Neuronal stem cell (in vitro differentiated cells): Measurements from ENCODE around the gene ZNF500.

Source experiments
- DNase-seq: peaks from one replicate; pipeline ENCODE4 v3.0.0-alpha.2; 2013; ENCODE audit warnings: low spot score
- H2AFZ ChIP-seq: one replicate; pipeline ENCODE4 v1.6.1; 2013; ENCODE audit warnings: mild to moderate bottlenecking, low read length, inconsistent platforms
- H2AK5ac ChIP-seq: 2 replicates; pipeline ENCODE4 v1.6.1; 2013; ENCODE audit warnings: low read depth, mild to moderate bottlenecking, inconsistent platforms, low read length, moderate library complexity, mixed read lengths
- H2BK120ac ChIP-seq: 2 replicates; pipeline ENCODE4 v1.6.1; 2013; ENCODE audit warnings: low read depth, mild to moderate bottlenecking, inconsistent platforms, low read length, moderate library complexity, mixed read lengths
- H2BK12ac ChIP-seq: one replicate; pipeline ENCODE4 v1.6.1; 2013; ENCODE audit warnings: low read length, inconsistent platforms
- H2BK15ac ChIP-seq: 2 replicates; pipeline ENCODE4 v1.6.1; 2013; ENCODE audit warnings: mild to moderate bottlenecking, low read length, inconsistent platforms, mixed read lengths
- H2BK5ac ChIP-seq: one replicate; pipeline ENCODE4 v1.6.1; 2013; ENCODE audit warnings: inconsistent platforms, mild to moderate bottlenecking, low read length, moderate library complexity
- H3K14ac ChIP-seq: one replicate; pipeline ENCODE4 v1.6.1; 2013; ENCODE audit warnings: low read length, inconsistent platforms
- H3K18ac ChIP-seq: 2 replicates; pipeline ENCODE4 v1.6.1; 2013; ENCODE audit warnings: low read length, inconsistent platforms
- H3K23ac ChIP-seq: 2 replicates; pipeline ENCODE4 v1.6.1; 2013; ENCODE audit warnings: low read depth, mild to moderate bottlenecking, mixed read lengths, low read length, inconsistent platforms; ENCODE audit not compliant: poor library complexity
- H3K27ac ChIP-seq: replicated peaks from 3 replicates; pipeline ENCODE4 v1.5.1; 2013; ENCODE audit warnings: low read length, inconsistent platforms
- H3K27me3 ChIP-seq, 3 experiments: 2 replicates each; pipeline ENCODE4 v1.6.1; 2013; ENCODE audit warnings: low read length in 3 of 3, mild to moderate bottlenecking in 2 of 3, inconsistent platforms in 1 of 3, low read depth in 1 of 3, mixed read lengths in 1 of 3, moderate library complexity in 1 of 3; ENCODE audit not compliant: control insufficient read depth in 3 of 3, insufficient read depth in 3 of 3
- H3K36me3 ChIP-seq, 2 donors: replicated peaks in 1 of 2; 2 replicates each; pipeline ENCODE4 v1.6.1; 2013; ENCODE audit warnings: low read length in 2 of 2; ENCODE audit not compliant: control insufficient read depth in 2 of 2, insufficient read depth in 2 of 2
- H3K4ac ChIP-seq: 2 replicates; pipeline ENCODE4 v1.6.1; 2013; ENCODE audit warnings: inconsistent platforms, mild to moderate bottlenecking, low read length, moderate library complexity
- H3K4me1 ChIP-seq, 2 donors: 1 replicate in 1 of 2; 2 replicates in 1 of 2; pipeline ENCODE4 v1.6.1; 2013; ENCODE audit warnings: low read length in 2 of 2, low read depth in 1 of 2; ENCODE audit not compliant: control insufficient read depth in 2 of 2, insufficient read depth in 1 of 2
- H3K4me2 ChIP-seq: one replicate; pipeline ENCODE4 v1.6.1; 2013; ENCODE audit warnings: mild to moderate bottlenecking, low read length, inconsistent platforms; ENCODE audit not compliant: insufficient read depth, poor library complexity, severe bottlenecking
- H3K4me3 ChIP-seq, 2 donors: 2 replicates each; pipeline ENCODE4 v1.5.1; 2013; ENCODE audit warnings: low read length in 2 of 2, mild to moderate bottlenecking in 2 of 2, inconsistent platforms in 1 of 2, moderate library complexity in 1 of 2
- H3K79me1 ChIP-seq: one replicate; pipeline ENCODE4 v1.6.1; 2013; ENCODE audit warnings: low read depth, mild to moderate bottlenecking, inconsistent platforms, low read length, moderate library complexity
- H3K9ac ChIP-seq: one replicate; pipeline ENCODE4 v1.6.1; 2013; ENCODE audit warnings: mild to moderate bottlenecking, low read depth, low read length, inconsistent platforms; ENCODE audit not compliant: poor library complexity
- H3K9me3 ChIP-seq, 2 donors: replicated peaks in 1 of 2; 2 replicates each; pipeline versions ENCODE3 to v1.6.1; 2013; ENCODE audit warnings: low read length in 2 of 2, mild to moderate bottlenecking in 2 of 2, inconsistent platforms in 1 of 2, low read depth in 1 of 2, mixed read lengths in 1 of 2, moderate library complexity in 1 of 2; ENCODE audit not compliant: control insufficient read depth in 2 of 2, insufficient read depth in 1 of 2
- H4K8ac ChIP-seq: one replicate; pipeline ENCODE4 v1.6.1; 2013; ENCODE audit warnings: low read depth, mild to moderate bottlenecking, inconsistent platforms, low read length, moderate library complexity
- H4K91ac ChIP-seq: one replicate; pipeline ENCODE4 v1.6.1; 2013; ENCODE audit warnings: low read length, low read depth, mild to moderate bottlenecking, inconsistent platforms; ENCODE audit not compliant: poor library complexity
- WGBS, 2 donors: extraction: QIAGEN DNeasy Blood & Tissue Kit; methylation state at CpG; one replicate each; pipeline ENCODE4 v1.1.7; 2013; ENCODE audit warnings: missing lambda C conversion rate in 2 of 2, mixed read lengths in 1 of 2; ENCODE audit not compliant: insufficient read length in 2 of 2, insufficient replicate concordance in 1 of 2; ENCODE audit errors: extremely low coverage in 2 of 2; 5-methylcytosine and 5-hydroxymethylcytosine counted together

ZNF500 gene

DNA sequence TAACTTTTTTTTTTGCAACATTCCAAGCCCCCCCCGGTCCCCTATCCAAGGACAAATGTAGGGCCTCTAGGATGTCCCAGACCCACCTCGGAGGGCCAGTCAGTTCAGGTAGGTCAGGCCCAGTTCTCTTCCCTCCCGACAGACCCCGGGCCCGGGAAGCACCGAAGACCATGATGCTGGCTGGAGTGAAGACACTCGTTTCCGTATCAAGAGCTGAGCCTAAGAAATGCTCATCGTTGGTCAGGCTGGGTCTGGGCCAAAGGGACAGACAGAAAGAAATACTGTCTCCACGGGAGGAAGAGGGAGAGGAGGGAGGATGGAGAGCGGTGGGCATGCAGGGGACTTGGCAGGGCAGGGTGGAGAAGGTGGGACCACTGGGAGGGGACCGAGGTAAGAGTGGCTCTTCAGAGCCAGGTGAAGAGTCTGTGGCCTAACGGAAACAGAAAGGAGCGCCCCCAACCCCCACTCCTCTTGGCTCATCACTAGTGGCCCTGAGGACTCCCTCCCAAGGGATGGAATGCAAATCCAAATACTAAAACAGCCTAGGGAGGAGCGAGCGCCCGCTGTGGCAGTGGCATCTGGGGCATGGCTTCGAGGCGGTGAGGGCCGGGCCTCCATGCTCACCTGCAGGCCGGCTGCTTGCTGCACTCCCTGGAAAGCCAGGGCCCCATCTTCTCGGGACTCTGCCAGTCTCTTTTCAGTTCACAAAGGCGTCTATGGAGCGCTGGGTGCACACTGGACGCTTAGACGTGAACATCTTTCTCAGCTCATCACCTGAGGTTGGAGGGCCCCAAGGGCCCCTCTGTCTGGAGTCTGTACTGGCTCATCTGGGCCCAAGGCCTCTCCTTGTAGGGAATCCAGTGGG is 37.2 kb upstream of the ZNF500 start:
- Histone ChIP-seq H2BK120ac (no peak overlapping the region), H3K36me3 (peaks cover 30 to 53% of the 10 kb centered on the region in 2 donors), H2BK12ac (no peak overlapping the region), H3K14ac (no peak overlapping the region), H3K4me1 (peaks cover 5 to 14% of the 10 kb centered on the region in 2 donors), H3K23ac (no peak overlapping the region), H3K18ac (no peak overlapping the region), H3K4ac (no peak overlapping the region), H3K4me2 (no peak overlapping the region), H2AK5ac (peak overlapping the region; percentile 56), H3K9ac (no peak overlapping the region), H2BK5ac (no peak overlapping the region), H2BK15ac (no peak overlapping the region), H2AFZ (no peak overlapping the region), H4K91ac (no peak overlapping the region), H4K8ac (no peak overlapping the region), H3K4me3 (no peak overlapping the region), H3K27me3 (no peaks in the 10 kb centered on the region), H3K9me3 (no peaks in the 10 kb centered on the region), H3K27ac (no peak overlapping the region), H3K79me1 (peaks cover 2% of the 10 kb centered on the region)
- no peak for DNase-seq
- WGBS, 2 donors: no CpG with 5 or more reads among the region's 26 CpGs

DNA sequence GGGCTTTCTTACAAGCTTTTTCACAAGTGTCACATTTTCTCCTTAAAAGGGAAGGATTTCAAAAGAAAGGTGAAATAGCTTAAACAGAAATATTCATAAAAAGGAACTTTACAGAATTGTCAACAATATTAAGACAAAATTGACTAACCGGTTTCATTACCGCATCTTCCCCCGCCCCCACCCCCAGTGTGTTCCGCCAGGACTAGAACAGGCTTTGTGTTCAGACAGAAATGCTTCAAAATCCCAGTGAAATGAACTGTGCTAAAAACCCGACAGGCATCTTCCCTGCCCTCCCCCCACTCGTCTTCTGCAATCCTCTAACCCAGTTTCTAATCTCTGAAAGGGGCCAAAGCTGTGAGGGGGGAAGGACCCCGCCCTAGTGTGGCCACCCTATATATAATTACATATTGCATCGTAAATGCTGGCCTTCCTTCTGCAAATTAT is 36.5 kb upstream of the ZNF500 start:
- H2BK12ac ChIP-seq: no peak overlapping the region
- H2BK120ac ChIP-seq: no peak overlapping the region
- H3K9me3 ChIP-seq: no peaks in the 10 kb centered on the region
- H2BK15ac ChIP-seq: no peak overlapping the region
- H3K79me1 ChIP-seq: peaks cover 2% of the 10 kb centered on the region
- no peak overlapping the region for H3K4ac ChIP-seq
- no peak overlapping the region for H2BK5ac ChIP-seq
- H3K36me3 ChIP-seq: peaks cover 30 to 51% of the 10 kb centered on the region in 2 donors
- peaks cover 5 to 14% of the 10 kb centered on the region in 2 donors for H3K4me1 ChIP-seq
- no peak overlapping the region for H3K23ac ChIP-seq
- no peak overlapping the region for H3K27ac ChIP-seq
- H3K14ac ChIP-seq: no peak overlapping the region
- no peak overlapping the region for H3K9ac ChIP-seq
- H3K27me3 ChIP-seq: no peaks in the 10 kb centered on the region
- no peak overlapping the region for H3K4me2 ChIP-seq
- no CpG with 5 or more reads among the region's 8 CpGs for WGBS, 2 donors
- no peak overlapping the region for H3K18ac ChIP-seq
- no peak overlapping the region for H4K91ac ChIP-seq
- peak overlapping the region; percentile 100 for H2AFZ ChIP-seq
- H3K4me3 ChIP-seq: peak overlapping the region in 1 of 2 donors; percentile 94
- DNase-seq: no peak
- peak overlapping the region; percentile 43 for H4K8ac ChIP-seq
- H2AK5ac ChIP-seq: no peak overlapping the region

GRCh38 chr16:4802659-4803287 is 35.8 kb upstream of the ZNF500 start:
- peak; percentile 92 for DNase-seq
- peaks cover 28 to 47% of the 10 kb centered on the region in 2 donors for H3K36me3 ChIP-seq
- H3K9ac ChIP-seq: peak overlapping the region; percentile 96
- H2BK120ac ChIP-seq: no peak overlapping the region
- H3K14ac ChIP-seq: no peak overlapping the region
- H3K18ac ChIP-seq: peak overlapping the region; percentile 99
- WGBS, 2 donors: no CpG with 5 or more reads among the region's 59 CpGs
- peak overlapping the region; percentile 100 for H2AFZ ChIP-seq
- no peak overlapping the region for H4K91ac ChIP-seq
- H3K23ac ChIP-seq: peak overlapping the region; percentile 89
- H2BK12ac ChIP-seq: no peak overlapping the region
- H3K4me3 ChIP-seq: peak overlapping the region; percentile 94 to 97
- H2AK5ac ChIP-seq: no peak overlapping the region
- H3K4me1 ChIP-seq: peaks cover 5 to 14% of the 10 kb centered on the region in 2 donors
- H4K8ac ChIP-seq: no peak overlapping the region
- peak overlapping the region; percentile 95 for H3K4me2 ChIP-seq
- H2BK5ac ChIP-seq: no peak overlapping the region
- peaks cover 2% of the 10 kb centered on the region for H3K79me1 ChIP-seq
- H3K4ac ChIP-seq: no peak overlapping the region
- no peak overlapping the region for H2BK15ac ChIP-seq
- H3K27ac ChIP-seq: peak overlapping the region; percentile 98
- no peaks in the 10 kb centered on the region for H3K9me3 ChIP-seq
- H3K27me3 ChIP-seq: no peaks in the 10 kb centered on the region
